Activated naive CD4-positive, alpha-beta T cell treated with Interleukin-2 at 50 U/mL for 16 hours (primary cell): ENCODE data around the gene HNRNPUL1.

ENCODE experiments used
- DNase-seq: peaks from one replicate; pipeline ENCODE4 v3.0.0-alpha.2; 2020

Gene HNRNPUL1

GRCh38 chr19:41234512-41235168 is 29.5 kb upstream of the HNRNPUL1 start:
- no peak for DNase-seq

- no peak for DNase-seq
These were observed 28.7 kb upstream of the HNRNPUL1 start for GRCh38 chr19:41235480-41235879.

DNA sequence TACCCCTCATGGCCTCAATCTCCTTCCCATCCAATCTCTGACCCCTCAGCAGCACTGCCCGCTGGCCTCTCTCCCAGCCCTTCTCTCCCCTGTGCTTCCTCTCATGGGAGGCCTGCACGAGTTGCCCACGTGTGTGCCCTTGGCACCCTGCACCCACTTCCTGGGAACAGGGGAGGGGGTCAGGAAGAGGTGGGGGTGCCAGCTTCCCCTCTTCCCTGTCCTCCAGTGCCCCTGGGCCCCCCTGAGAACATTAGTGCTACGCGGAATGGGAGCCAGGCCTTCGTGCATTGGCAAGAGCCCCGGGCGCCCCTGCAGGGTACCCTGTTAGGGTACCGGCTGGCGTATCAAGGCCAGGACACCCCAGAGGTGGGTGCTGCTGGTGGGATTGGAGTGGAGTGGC is 25.9 kb upstream of the HNRNPUL1 start:
- no peak for DNase-seq

- DNase-seq = no peak
These were observed 24.8 kb upstream of the HNRNPUL1 start for GRCh38 chr19:41239363-41239762.

DNA sequence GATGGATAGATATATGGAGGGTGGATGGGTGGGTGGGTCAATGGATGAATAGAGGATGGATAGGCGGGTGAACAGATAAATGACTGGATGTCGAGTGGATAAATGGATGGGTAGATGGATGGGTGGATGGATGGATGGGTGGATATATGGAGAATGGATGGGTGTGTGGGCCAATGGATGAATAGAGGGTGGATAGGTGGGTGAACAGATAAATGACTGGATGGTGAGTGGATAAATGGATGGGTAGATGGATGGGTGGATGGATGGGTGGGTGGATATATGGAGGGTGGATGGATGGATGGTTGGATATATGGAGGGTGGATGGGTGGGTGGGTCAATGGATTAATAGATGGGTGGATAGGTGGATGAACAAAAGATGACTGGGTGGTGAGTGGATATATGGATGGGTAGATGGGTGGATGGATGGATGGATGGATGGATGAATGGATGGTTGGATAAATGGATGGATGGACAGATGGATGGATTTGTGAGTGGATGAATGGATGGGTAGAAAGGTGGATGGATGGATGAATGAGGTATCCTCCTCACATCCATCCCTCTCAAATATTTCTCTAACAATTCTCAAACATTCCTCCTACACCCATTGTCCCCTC is 24.1 kb upstream of the HNRNPUL1 start:
- no peak for DNase-seq

DNA sequence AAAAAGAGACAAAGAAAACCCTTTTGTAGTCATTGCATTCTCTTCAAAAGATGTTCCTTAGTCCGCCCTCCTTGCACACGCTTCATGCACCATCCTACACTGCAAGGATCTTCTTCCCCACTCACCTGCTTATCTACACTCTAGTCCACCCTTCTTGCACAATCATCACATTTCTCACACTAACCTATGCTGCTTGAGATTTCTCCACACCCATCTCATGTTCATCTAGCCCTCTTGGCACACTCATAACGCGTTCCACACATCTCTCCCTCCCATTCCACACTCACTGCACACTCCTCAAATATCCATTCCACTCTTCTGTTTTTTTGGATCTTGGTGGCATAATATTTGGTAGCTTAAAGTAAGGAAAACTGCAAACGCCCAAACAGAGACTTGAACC is 22.3 kb upstream of the HNRNPUL1 start:
- DNase-seq = no peak

DNA sequence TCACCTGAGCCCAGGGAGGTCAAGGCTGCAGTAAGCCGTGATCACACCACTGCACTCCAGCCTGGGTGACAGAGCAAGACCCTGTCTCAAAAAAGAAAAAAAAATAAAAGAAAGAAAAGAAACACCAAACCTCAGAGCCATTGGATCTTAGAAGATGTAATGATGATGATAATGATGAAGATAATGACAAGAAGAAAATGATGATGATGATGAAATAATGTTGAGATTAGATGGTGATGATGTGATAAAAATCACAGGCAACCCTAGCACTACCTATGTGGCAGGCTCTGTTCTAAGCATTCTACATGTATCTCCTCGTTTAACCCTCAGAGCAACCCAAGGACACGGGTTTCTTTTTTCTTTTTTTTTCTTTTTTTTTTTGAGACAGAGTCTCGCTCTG is 20.1 kb upstream of the HNRNPUL1 start:
- no peak for DNase-seq

DNA sequence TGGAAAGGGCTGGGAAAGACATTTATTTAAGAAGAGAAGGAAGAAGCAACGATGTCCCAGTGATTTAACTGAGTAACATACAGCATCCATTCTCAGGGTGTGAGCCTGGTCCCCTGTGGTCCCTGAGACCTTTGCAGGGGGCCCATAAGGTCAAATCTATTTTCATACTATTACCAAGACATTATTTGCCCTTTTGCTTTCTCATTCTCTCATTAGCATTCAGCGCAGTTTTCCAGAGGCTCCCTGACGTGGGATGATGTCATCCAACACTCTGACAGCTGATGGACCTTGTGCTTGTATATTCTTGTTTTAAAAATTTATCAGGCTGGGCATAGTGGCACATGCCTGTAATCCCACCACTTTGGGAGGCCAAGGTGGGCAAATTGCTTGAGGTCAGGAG is 18.3 kb upstream of the HNRNPUL1 start:
- DNase-seq = no peak

- DNase-seq = no peak
These were observed 15.3 kb upstream of the HNRNPUL1 start for GRCh38 chr19:41248895-41249294.

DNA sequence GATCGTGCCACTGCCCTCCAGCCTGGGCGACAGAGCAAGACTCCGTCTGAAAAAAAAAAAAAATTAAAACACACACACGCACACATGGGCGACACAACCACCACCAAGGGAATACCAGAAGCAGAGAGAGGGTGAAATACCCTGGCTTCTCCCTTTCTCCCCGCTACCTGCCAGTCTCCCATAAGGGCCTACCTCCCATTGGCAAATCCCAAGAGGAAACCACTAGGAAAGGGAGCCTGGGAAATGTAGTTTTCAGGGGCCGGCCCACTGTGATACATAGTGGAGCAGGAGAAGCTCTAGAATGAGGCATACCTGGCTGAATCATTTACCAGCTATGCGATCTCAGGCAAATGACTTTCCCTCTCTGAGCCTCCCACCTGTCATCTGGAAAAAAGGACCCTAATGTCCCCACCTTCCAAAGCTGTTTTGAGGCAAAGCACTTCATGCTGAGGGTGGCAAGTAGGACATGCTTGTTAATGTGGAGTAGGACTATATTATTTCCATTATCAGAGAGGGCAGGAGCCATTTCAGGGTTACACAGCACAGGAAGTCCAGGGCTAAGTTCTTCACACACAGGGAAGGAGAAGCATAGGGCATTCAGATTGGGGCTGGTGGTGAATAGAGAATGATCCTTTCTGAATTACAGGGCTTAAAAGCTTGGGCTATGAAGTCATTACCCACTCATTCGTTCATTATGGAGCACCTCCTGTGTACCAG is 14.3 kb upstream of the HNRNPUL1 start:
- no peak for DNase-seq

GRCh38 chr19:41253660-41254059 is 10.5 kb upstream of the HNRNPUL1 start:
- no peak for DNase-seq

DNA sequence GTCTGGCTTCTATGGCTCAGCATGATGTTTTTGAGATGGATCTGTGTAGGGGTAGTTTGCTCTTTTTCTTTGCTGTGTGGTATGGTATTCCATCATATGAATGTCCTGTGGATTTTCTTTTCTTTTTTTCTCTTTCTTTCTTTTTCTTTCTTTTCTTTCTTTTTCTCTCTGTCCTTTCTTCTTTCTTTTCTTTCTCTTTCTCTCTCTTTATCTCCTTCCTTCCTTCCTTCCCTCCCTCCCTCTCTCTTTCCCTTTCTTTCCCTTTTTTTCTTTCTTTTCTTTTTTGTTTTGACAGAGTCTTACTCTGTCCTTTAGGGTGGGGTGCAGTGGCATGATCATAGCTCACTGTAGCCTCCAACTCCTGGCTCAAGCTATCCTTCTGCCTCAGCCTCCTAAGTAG is 9.0 kb upstream of the HNRNPUL1 start:
- DNase-seq = no peak

DNA sequence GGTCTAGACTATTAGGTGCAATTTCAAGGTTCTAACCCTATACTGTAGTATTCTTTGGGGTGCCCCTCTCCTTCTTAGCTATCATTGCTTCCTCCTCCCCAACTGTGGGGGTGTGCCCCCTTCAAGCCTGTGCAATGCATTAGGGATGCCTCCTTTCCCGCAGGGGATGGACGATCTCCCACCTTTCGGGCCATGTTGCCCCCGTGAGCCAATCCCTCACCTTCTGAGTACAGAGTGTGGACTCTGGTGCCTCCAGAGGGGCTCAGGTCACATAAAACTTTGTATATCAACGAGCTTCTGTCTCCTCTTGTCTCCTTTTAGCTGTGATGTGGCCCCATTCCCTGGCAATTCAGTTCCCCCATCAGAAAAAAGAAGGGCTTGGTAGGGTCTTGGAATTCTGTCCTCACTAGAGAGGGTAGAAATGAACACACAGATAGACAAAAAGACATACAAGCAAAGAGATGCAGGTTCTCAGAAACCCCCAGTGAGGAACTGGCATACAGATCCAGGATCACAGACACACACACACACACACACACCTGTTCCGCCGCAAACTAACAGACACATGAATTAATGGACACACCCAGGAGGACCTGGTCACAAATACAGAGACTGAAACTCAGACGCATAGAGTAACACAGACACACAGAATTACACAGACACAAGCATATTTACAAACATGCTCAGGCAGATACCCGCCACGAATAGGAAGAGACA is 2.5 kb upstream of the HNRNPUL1 start:
- no peak for DNase-seq

GRCh38 chr19:41263042-41263849 is 926 bp upstream of the HNRNPUL1 start:
- peak; percentile 86 for DNase-seq

- DNase-seq = peak; percentile 62
These were observed 616 bp downstream of the HNRNPUL1 start for GRCh38 chr19:41264581-41265394.

DNA sequence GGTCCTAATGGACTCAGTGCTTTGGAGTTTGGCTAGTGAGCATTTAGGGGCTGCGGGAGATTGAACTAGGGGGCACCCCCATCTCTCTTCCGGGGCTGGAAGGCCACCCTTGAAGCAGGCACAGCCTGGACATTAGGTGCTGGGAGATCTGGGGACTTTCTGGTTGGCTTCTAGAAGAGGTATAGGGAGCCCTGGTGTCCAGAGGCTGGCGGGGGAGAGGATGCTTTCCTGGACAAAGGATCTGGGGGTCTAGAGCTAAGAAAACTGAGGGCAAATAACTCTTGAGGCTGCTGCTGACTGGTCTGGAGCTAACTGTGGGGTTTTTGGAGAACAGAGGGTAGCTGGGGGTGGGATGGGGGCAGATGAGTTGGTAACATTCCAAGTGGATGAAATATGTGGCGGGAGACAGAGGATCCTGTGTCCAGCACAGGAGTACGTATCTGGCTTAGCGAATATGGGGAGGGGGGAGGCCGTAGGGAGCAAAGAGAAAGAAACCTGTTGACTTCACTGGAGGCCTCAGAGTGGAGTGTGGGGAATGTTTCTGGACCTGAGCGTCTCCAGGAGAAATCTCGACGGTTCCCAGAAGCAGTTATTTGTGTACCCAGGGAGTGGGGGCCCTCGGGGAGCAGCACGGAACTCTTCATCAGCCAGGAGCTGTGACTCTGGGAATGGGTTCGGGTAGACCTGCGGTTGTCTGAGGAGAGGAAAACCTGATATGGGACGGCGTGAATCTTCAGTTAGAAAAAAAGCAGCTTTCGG is 1.4 kb downstream of the HNRNPUL1 start:
- DNase-seq = peak; percentile 15

DNA sequence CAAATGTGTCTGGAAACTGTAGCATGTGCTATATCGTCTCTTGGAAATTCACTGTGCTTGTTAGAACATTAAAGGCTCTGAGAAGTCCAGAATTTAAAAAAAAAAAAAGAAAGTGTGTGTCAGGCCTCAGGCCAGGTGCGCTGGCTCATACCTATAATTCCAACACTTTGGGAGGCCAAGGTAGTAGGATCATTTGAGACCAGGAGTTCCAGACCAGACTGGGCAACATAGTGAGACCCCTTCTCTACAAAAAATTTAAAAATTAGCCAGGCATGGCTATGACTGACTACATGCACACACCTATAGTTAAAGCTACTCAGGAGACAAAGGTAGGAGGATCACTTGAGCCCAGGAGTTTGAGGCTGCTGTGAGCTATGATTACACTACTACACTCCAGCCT is 4.9 kb downstream of the HNRNPUL1 start:
- DNase-seq = no peak

GRCh38 chr19:41269571-41269970 is 5.4 kb downstream of the HNRNPUL1 start:
- DNase-seq = no peak

GRCh38 chr19:41273076-41273475 is 8.9 kb downstream of the HNRNPUL1 start:
- DNase-seq = no peak

GRCh38 chr19:41274802-41275201 is 10.6 kb downstream of the HNRNPUL1 start:
- no peak for DNase-seq

GRCh38 chr19:41276231-41276630 is 12.1 kb downstream of the HNRNPUL1 start:
- DNase-seq = no peak
